Measurements from ENCODE around the gene KCNH3.
A peak's percentile ranks its signal among the peaks of the same experiment; 100 is the strongest.

The KCNH3 gene

GRCh38 chr12:49552425-49552824 lies 13.6 kb downstream of the KCNH3 start:
- DNase-seq (ENCODE audit: low read depth), result no peak
- no peak for TF ChIP-seq CTCF (conservative IDR thresholded peaks at IDR 0.05; ENCODE audit: low read length)
- no peak overlapping the region for H3K4me3 ChIP-seq (ENCODE audit: low read length)

- no peak for DNase-seq (ENCODE audit: low read depth)
- H3K4me3 ChIP-seq (ENCODE audit: low read length), result no peak overlapping the region
- no peak for TF ChIP-seq CTCF (conservative IDR thresholded peaks at IDR 0.05; ENCODE audit: low read length)
Measured at GRCh38 chr12:49552899-49553298, 14.1 kb downstream of the KCNH3 start.

- TF ChIP-seq CTCF (conservative IDR thresholded peaks at IDR 0.05; ENCODE audit: low read length), result peak; percentile 25
- H3K4me3 ChIP-seq (ENCODE audit: low read length), result no peak overlapping the region
- DNase-seq (ENCODE audit: low read depth), result no peak
Measured at GRCh38 chr12:49553512-49554088, 14.8 kb downstream of the KCNH3 start.

- no peak for TF ChIP-seq CTCF (conservative IDR thresholded peaks at IDR 0.05; ENCODE audit: low read length)
- H3K4me3 ChIP-seq (ENCODE audit: low read length), result no peak overlapping the region
- no peak for DNase-seq (ENCODE audit: low read depth)
Measured at GRCh38 chr12:49554266-49554665, 15.4 kb downstream of the KCNH3 start.

- TF ChIP-seq CTCF (conservative IDR thresholded peaks at IDR 0.05; ENCODE audit: low read length), result no peak
- DNase-seq (ENCODE audit: low read depth), result no peak
- no peak overlapping the region for H3K4me3 ChIP-seq (ENCODE audit: low read length)
Measured at GRCh38 chr12:49555631-49556390, 17.0 kb downstream of the KCNH3 start.

- DNase-seq (ENCODE audit: low read depth), result no peak
- H3K4me3 ChIP-seq (ENCODE audit: low read length), result no peak overlapping the region
- TF ChIP-seq CTCF (conservative IDR thresholded peaks at IDR 0.05; ENCODE audit: low read length), result no peak
Measured at GRCh38 chr12:49556391-49557186, 17.8 kb downstream of the KCNH3 start.
